Activated CD4-positive, alpha-beta memory T cell treated with anti-CD3 and anti-CD28 coated beads for 36 hours (primary cell): Measurements from ENCODE around the gene LRP6. TPM values are rescaled to one million over a fixed set of nuclear protein-coding genes. Genes with fewer than 3 reads are reported as not detected.
"Not testable (repeated sequence)": the region's sequence is repeated elsewhere in the genome, so short reads cannot be mapped to it uniquely, and the experiment has no call there.

Experiments
- CTCF ChIA-PET: fragments of 350-600 bp; sonication (Branson Sonifier 250); formaldehyde crosslinking; loops from one replicate; lab custom pipeline; 2021; ENCODE audit warnings: antibody characterized with exemption, inconsistent platforms; lab: Charles Lee
- POLR2A ChIA-PET: fragments of 350-600 bp; sonication (Branson Sonifier 250); formaldehyde crosslinking; loops from one replicate; lab custom pipeline; 2021; ENCODE audit warnings: antibody characterized with exemption; lab: Charles Lee
- DNase-seq: peaks from one replicate; pipeline ENCODE4 v3.0.0-alpha.2; 2020
- H3K27ac Mint-ChIP-seq: one replicate; pipeline ENCODE4 v1.8.0; 2021; ENCODE audit warnings: mixed read lengths
- H3K27me3 Mint-ChIP-seq: one replicate; pipeline ENCODE4 v1.8.0; 2021; ENCODE audit warnings: mixed read lengths
- H3K36me3 Mint-ChIP-seq: one replicate; pipeline ENCODE4 v1.8.0; 2021; ENCODE audit warnings: mixed read lengths
- H3K4me1 Mint-ChIP-seq: one replicate; pipeline ENCODE4 v1.8.0; 2021; ENCODE audit warnings: low read depth, mixed read lengths
- H3K4me3 Mint-ChIP-seq: one replicate; pipeline ENCODE4 v1.8.0; 2021; ENCODE audit warnings: mild to moderate bottlenecking, mixed read lengths
- H3K9me3 Mint-ChIP-seq: one replicate; pipeline ENCODE4 v1.8.0; 2021; ENCODE audit warnings: mixed read lengths
- intact Hi-C: fragments of 100-400 bp; cut with micrococcal nuclease; formaldehyde crosslinking; loops from one replicate; pipeline ENCODE4 v1.15.1; 2023
- total RNA-seq, 2 experiments: library from RNA; stranded (reverse); gene quantifications; one replicate each; pipeline ENCODE4 v1.2.3, GENCODE V29; 2021

Gene LRP6
- total RNA-seq, 2 experiments from 2014 or later = 2.5 to 2.6 TPM

- Mint-ChIP-seq H3K36me3 (peaks cover 2% of the 10 kb centered on the region), H3K4me1 (no peaks in the 10 kb centered on the region), H3K27ac (no peak overlapping the region), H3K9me3 (no peaks in the 10 kb centered on the region), H3K27me3 (peaks cover 2% of the 10 kb centered on the region), H3K4me3 (no peak overlapping the region)
- ChIA-PET POLR2A (no interaction called here), CTCF (interaction anchor here (1.3 kb wide), 1 partner anchor 175 kb away, joined by 3 read pairs; no protein-coding TSS in a partner anchor)
- DNase-seq = no peak
- intact Hi-C loops = no loop called here
These were observed 106.9 kb downstream of the LRP6 start for GRCh38 chr12:12159988-12160387.

GRCh38 chr12:12158858-12159257 is 108.0 kb downstream of the LRP6 start:
- H3K36me3 Mint-ChIP-seq = no peaks in the 10 kb centered on the region
- H3K27ac Mint-ChIP-seq = no peak overlapping the region
- H3K4me3 Mint-ChIP-seq = no peak overlapping the region
- intact Hi-C loops = no loop called here
- no peak for DNase-seq
- no peaks in the 10 kb centered on the region for H3K9me3 Mint-ChIP-seq
- ChIA-PET POLR2A (no interaction called here), CTCF (no interaction called here)
- no peaks in the 10 kb centered on the region for H3K27me3 Mint-ChIP-seq
- H3K4me1 Mint-ChIP-seq = no peaks in the 10 kb centered on the region

- intact Hi-C loops = no loop called here
- H3K4me3 Mint-ChIP-seq = no peak overlapping the region
- DNase-seq = no peak
- no peaks in the 10 kb centered on the region for H3K27me3 Mint-ChIP-seq
- no peaks in the 10 kb centered on the region for H3K4me1 Mint-ChIP-seq
- no peak overlapping the region for H3K27ac Mint-ChIP-seq
- H3K9me3 Mint-ChIP-seq = no peaks in the 10 kb centered on the region
- H3K36me3 Mint-ChIP-seq = no peaks in the 10 kb centered on the region
- ChIA-PET POLR2A (no interaction called here), CTCF (no interaction called here)
These were observed 109.4 kb downstream of the LRP6 start for GRCh38 chr12:12157424-12157823.

- ChIA-PET CTCF (no interaction called here), POLR2A (no interaction called here)
- no peak for DNase-seq
- H3K27me3 Mint-ChIP-seq = no peaks in the 10 kb centered on the region
- no peaks in the 10 kb centered on the region for H3K4me1 Mint-ChIP-seq
- H3K4me3 Mint-ChIP-seq = no peak overlapping the region
- intact Hi-C loops = no loop called here
- no peaks in the 10 kb centered on the region for H3K9me3 Mint-ChIP-seq
- peaks cover 1% of the 10 kb centered on the region for H3K36me3 Mint-ChIP-seq
- no peak overlapping the region for H3K27ac Mint-ChIP-seq
These were observed 110.0 kb downstream of the LRP6 start for GRCh38 chr12:12156828-12157227.

- DNase-seq = no peak
- no peak overlapping the region for H3K4me3 Mint-ChIP-seq
- intact Hi-C loops = no loop called here
- peaks cover 1% of the 10 kb centered on the region for H3K36me3 Mint-ChIP-seq
- CTCF ChIA-PET = interaction anchor here (0.6 kb wide), 1 partner anchor 303 kb away, joined by 3 read pairs; no protein-coding TSS in a partner anchor
- H3K4me1 Mint-ChIP-seq = no peaks in the 10 kb centered on the region
- no peaks in the 10 kb centered on the region for H3K27me3 Mint-ChIP-seq
- no peak overlapping the region for H3K27ac Mint-ChIP-seq
- H3K9me3 Mint-ChIP-seq = no peaks in the 10 kb centered on the region
- POLR2A ChIA-PET = no interaction called here
These were observed 110.7 kb downstream of the LRP6 start for GRCh38 chr12:12156116-12156515.

GRCh38 chr12:12153596-12153995 is 113.2 kb downstream of the LRP6 start:
- no peak overlapping the region for H3K4me3 Mint-ChIP-seq
- ChIA-PET CTCF (no interaction called here), POLR2A (no interaction called here)
- H3K9me3 Mint-ChIP-seq = no peaks in the 10 kb centered on the region
- intact Hi-C loops = no loop called here
- no peaks in the 10 kb centered on the region for H3K4me1 Mint-ChIP-seq
- no peak for DNase-seq
- H3K27ac Mint-ChIP-seq = no peak overlapping the region
- peaks cover 1% of the 10 kb centered on the region for H3K36me3 Mint-ChIP-seq
- no peaks in the 10 kb centered on the region for H3K27me3 Mint-ChIP-seq

- Mint-ChIP-seq H3K36me3 (peaks cover 1% of the 10 kb centered on the region), H3K27ac (no peak overlapping the region), H3K4me1 (no peaks in the 10 kb centered on the region), H3K27me3 (no peaks in the 10 kb centered on the region), H3K4me3 (no peak overlapping the region), H3K9me3 (no peaks in the 10 kb centered on the region)
- ChIA-PET POLR2A (interaction anchor here (0.6 kb wide), 1 partner anchor 53 kb away, joined by 4 read pairs; no protein-coding TSS in a partner anchor), CTCF (no interaction called here)
- no peak for DNase-seq
- intact Hi-C loops = no loop called here
These were observed 119.7 kb downstream of the LRP6 start for GRCh38 chr12:12147111-12147510.

- H3K36me3 Mint-ChIP-seq, H3K4me1 Mint-ChIP-seq, H3K27ac Mint-ChIP-seq, CTCF ChIA-PET, DNase-seq, intact Hi-C loops, POLR2A ChIA-PET, H3K4me3 Mint-ChIP-seq, H3K9me3 Mint-ChIP-seq, H3K27me3 Mint-ChIP-seq: not testable (repeated sequence)
These were observed 122.3 kb downstream of the LRP6 start for GRCh38 chr12:12144531-12144930.

- Mint-ChIP-seq H3K4me3 (no peak overlapping the region), H3K27ac (no peak overlapping the region), H3K4me1 (no peaks in the 10 kb centered on the region), H3K9me3 (no peaks in the 10 kb centered on the region), H3K27me3 (no peaks in the 10 kb centered on the region), H3K36me3 (peaks cover 3% of the 10 kb centered on the region)
- ChIA-PET CTCF (no interaction called here), POLR2A (no interaction called here)
- no peak for DNase-seq
- intact Hi-C loops = no loop called here
These were observed 125.8 kb downstream of the LRP6 start for GRCh38 chr12:12141000-12141399.

- DNase-seq = no peak
- Mint-ChIP-seq H3K36me3 (peaks cover 3% of the 10 kb centered on the region), H3K9me3 (no peaks in the 10 kb centered on the region), H3K27ac (no peak overlapping the region), H3K27me3 (peaks cover 4% of the 10 kb centered on the region), H3K4me1 (no peaks in the 10 kb centered on the region), H3K4me3 (no peak overlapping the region)
- ChIA-PET POLR2A (no interaction called here), CTCF (no interaction called here)
- intact Hi-C loops = no loop called here
These were observed 128.4 kb downstream of the LRP6 start for GRCh38 chr12:12138203-12139154.

GRCh38 chr12:12133785-12134184 is 133.1 kb downstream of the LRP6 start:
- POLR2A ChIA-PET = no interaction called here
- H3K27me3 Mint-ChIP-seq = peaks cover 4% of the 10 kb centered on the region
- DNase-seq = no peak
- no peaks in the 10 kb centered on the region for H3K9me3 Mint-ChIP-seq
- no peak overlapping the region for H3K4me3 Mint-ChIP-seq
- peaks cover 4% of the 10 kb centered on the region for H3K36me3 Mint-ChIP-seq
- H3K4me1 Mint-ChIP-seq = no peaks in the 10 kb centered on the region
- intact Hi-C loops = no loop called here
- no peak overlapping the region for H3K27ac Mint-ChIP-seq
- CTCF ChIA-PET = no interaction called here

- intact Hi-C loops = no loop called here
- peaks cover 3% of the 10 kb centered on the region for H3K36me3 Mint-ChIP-seq
- POLR2A ChIA-PET = no interaction called here
- CTCF ChIA-PET = no interaction called here
- no peak overlapping the region for H3K27ac Mint-ChIP-seq
- H3K9me3 Mint-ChIP-seq = no peaks in the 10 kb centered on the region
- H3K4me3 Mint-ChIP-seq = no peak overlapping the region
- no peaks in the 10 kb centered on the region for H3K4me1 Mint-ChIP-seq
- peaks cover 4% of the 10 kb centered on the region for H3K27me3 Mint-ChIP-seq
- no peak for DNase-seq
These were observed 133.6 kb downstream of the LRP6 start for GRCh38 chr12:12133259-12133658.

GRCh38 chr12:12128670-12129069 is 138.2 kb downstream of the LRP6 start:
- H3K27me3 Mint-ChIP-seq = no peaks in the 10 kb centered on the region
- no peak overlapping the region for H3K27ac Mint-ChIP-seq
- ChIA-PET POLR2A (no interaction called here), CTCF (no interaction called here)
- H3K36me3 Mint-ChIP-seq = peaks cover 2% of the 10 kb centered on the region
- H3K4me1 Mint-ChIP-seq = no peaks in the 10 kb centered on the region
- H3K4me3 Mint-ChIP-seq = no peak overlapping the region
- intact Hi-C loops = no loop called here
- H3K9me3 Mint-ChIP-seq = no peaks in the 10 kb centered on the region
- DNase-seq = no peak
